Muscle layer of colon (tissue), 2 donors: ENCODE data around the gene C1GALT1.

Experiments
- H3K27ac ChIP-seq: one replicate; pipeline ENCODE4 v1.7.0; 2013; ENCODE audit warnings: low read depth, mild to moderate bottlenecking, low read length, moderate library complexity
- H3K27me3 ChIP-seq, 2 donors: one replicate each; pipeline ENCODE4 v1.7.0; 2013; ENCODE audit warnings: low read length in 2 of 2, mild to moderate bottlenecking in 2 of 2; ENCODE audit not compliant: insufficient read depth in 2 of 2, control insufficient read depth in 1 of 2
- H3K36me3 ChIP-seq: one replicate; pipeline ENCODE4 v1.7.0; 2013; ENCODE audit warnings: mild to moderate bottlenecking, low read length; ENCODE audit not compliant: insufficient read depth
- H3K4me1 ChIP-seq: one replicate; pipeline ENCODE4 v1.7.0; 2013; ENCODE audit warnings: mild to moderate bottlenecking, low read length; ENCODE audit not compliant: insufficient read depth
- H3K4me3 ChIP-seq, 2 donors: one replicate each; pipeline ENCODE4 v1.7.0; 2013; ENCODE audit warnings: low read length in 2 of 2, low read depth in 1 of 2, mild to moderate bottlenecking in 1 of 2, moderate library complexity in 1 of 2
- H3K9ac ChIP-seq: one replicate; pipeline ENCODE4 v1.7.0; 2013; ENCODE audit warnings: low read length
- H3K9me3 ChIP-seq: one replicate; pipeline ENCODE4 v1.7.0; 2013; ENCODE audit warnings: mild to moderate bottlenecking, low read length
- donor health status: abdominal sarcoma.
- donor health status: Adenocarcinoma of cecum.

Gene C1GALT1

GRCh38 chr7:7247658-7248057 is 65.3 kb downstream of the C1GALT1 start:
- peaks cover 8% of the 10 kb centered on the region for H3K4me1 ChIP-seq

GRCh38 chr7:7249814-7250213 is 67.5 kb downstream of the C1GALT1 start:
- Histone ChIP-seq H3K36me3 (no peaks in the 10 kb centered on the region), H3K27me3 (no peaks in the 10 kb centered on the region), H3K4me1 (peaks cover 4% of the 10 kb centered on the region), H3K9me3 (no peaks in the 10 kb centered on the region), H3K9ac (no peak overlapping the region), H3K27ac (no peak overlapping the region), H3K4me3 (no peak overlapping the region)

More at GRCh38 chr7:7247658-7248057, 65.3 kb downstream of the C1GALT1 start:
- Histone ChIP-seq H3K27ac (no peak overlapping the region), H3K36me3 (no peaks in the 10 kb centered on the region), H3K4me3 (no peak overlapping the region), H3K27me3 (no peaks in the 10 kb centered on the region), H3K9me3 (no peaks in the 10 kb centered on the region), H3K9ac (no peak overlapping the region)

- no peaks in the 10 kb centered on the region for H3K27me3 ChIP-seq
- H3K4me3 ChIP-seq: no peak overlapping the region
- no peak overlapping the region for H3K9ac ChIP-seq
- H3K36me3 ChIP-seq: no peaks in the 10 kb centered on the region
- no peaks in the 10 kb centered on the region for H3K4me1 ChIP-seq
- H3K27ac ChIP-seq: no peak overlapping the region
- no peaks in the 10 kb centered on the region for H3K9me3 ChIP-seq
These were observed 69.4 kb downstream of the C1GALT1 start for GRCh38 chr7:7251742-7252141.

- Histone ChIP-seq H3K9me3 (no peaks in the 10 kb centered on the region), H3K27me3 (no peaks in the 10 kb centered on the region), H3K9ac (no peak overlapping the region), H3K4me1 (peaks cover 4% of the 10 kb centered on the region), H3K27ac (no peak overlapping the region), H3K36me3 (no peaks in the 10 kb centered on the region), H3K4me3 (no peak overlapping the region)
These were observed 72.0 kb downstream of the C1GALT1 start for GRCh38 chr7:7254319-7254718.

GRCh38 chr7:7254908-7255307 is 72.6 kb downstream of the C1GALT1 start:
- Histone ChIP-seq H3K27me3 (no peaks in the 10 kb centered on the region), H3K4me3 (no peak overlapping the region), H3K9ac (no peak overlapping the region), H3K36me3 (no peaks in the 10 kb centered on the region), H3K9me3 (no peaks in the 10 kb centered on the region), H3K27ac (no peak overlapping the region), H3K4me1 (peaks cover 4% of the 10 kb centered on the region)

GRCh38 chr7:7256731-7257274 is 74.5 kb downstream of the C1GALT1 start:
- no peak overlapping the region for H3K27ac ChIP-seq

GRCh38 chr7:7257899-7258692 is 75.8 kb downstream of the C1GALT1 start:
- Histone ChIP-seq H3K4me3 (no peak overlapping the region), H3K27ac (no peak overlapping the region), H3K27me3 (no peaks in the 10 kb centered on the region), H3K9ac (no peak overlapping the region), H3K4me1 (peaks cover 4% of the 10 kb centered on the region), H3K36me3 (no peaks in the 10 kb centered on the region), H3K9me3 (no peaks in the 10 kb centered on the region)

More at GRCh38 chr7:7256731-7257274, 74.5 kb downstream of the C1GALT1 start:
- Histone ChIP-seq H3K9me3 (no peaks in the 10 kb centered on the region), H3K27me3 (no peaks in the 10 kb centered on the region), H3K9ac (no peak overlapping the region), H3K4me3 (no peak overlapping the region), H3K36me3 (no peaks in the 10 kb centered on the region), H3K4me1 (peaks cover 4% of the 10 kb centered on the region)

GRCh38 chr7:7261863-7262262 is 79.5 kb downstream of the C1GALT1 start:
- Histone ChIP-seq H3K27ac (no peak overlapping the region), H3K9me3 (no peaks in the 10 kb centered on the region), H3K4me3 (no peak overlapping the region)

GRCh38 chr7:7263297-7264230 is 81.2 kb downstream of the C1GALT1 start:
- H3K36me3 ChIP-seq: no peaks in the 10 kb centered on the region
- no peak overlapping the region for H3K27ac ChIP-seq
- H3K9ac ChIP-seq: no peak overlapping the region
- H3K4me1 ChIP-seq: no peaks in the 10 kb centered on the region
- H3K4me3 ChIP-seq: no peak overlapping the region
- H3K27me3 ChIP-seq: no peaks in the 10 kb centered on the region
- no peaks in the 10 kb centered on the region for H3K9me3 ChIP-seq

More at GRCh38 chr7:7261863-7262262, 79.5 kb downstream of the C1GALT1 start:
- Histone ChIP-seq H3K27me3 (no peaks in the 10 kb centered on the region), H3K4me1 (peaks cover 4% of the 10 kb centered on the region), H3K36me3 (no peaks in the 10 kb centered on the region), H3K9ac (no peak overlapping the region)

- no peak overlapping the region for H3K27ac ChIP-seq
- no peaks in the 10 kb centered on the region for H3K27me3 ChIP-seq
- H3K9ac ChIP-seq: no peak overlapping the region
- no peaks in the 10 kb centered on the region for H3K4me1 ChIP-seq
- H3K4me3 ChIP-seq: no peak overlapping the region
- H3K9me3 ChIP-seq: no peaks in the 10 kb centered on the region
- H3K36me3 ChIP-seq: no peaks in the 10 kb centered on the region
These were observed 82.1 kb downstream of the C1GALT1 start for GRCh38 chr7:7264306-7265040.
